ENCODE measurements around the gene MALSU1. TPM values are rescaled to one million over a fixed set of nuclear protein-coding genes. Genes with fewer than 3 reads are reported as not detected.

The MALSU1 gene
- total RNA-seq, 4 donors from 2014 or later = 43.0 to 86.7 (median 63.3) TPM

- no peaks in the 10 kb centered on the region for H3K9me3 ChIP-seq
- 92 to 94% methylated on average over 9 of the region's 9 CpGs for WGBS, 2 donors (ENCODE audit: low coverage in 1 of 2)
- H3K27ac ChIP-seq = no peak overlapping the region
- TF ChIP-seq POLR2A (IDR thresholded peaks at IDR 0.05) = no peak
- TF ChIP-seq, protein P1, sequence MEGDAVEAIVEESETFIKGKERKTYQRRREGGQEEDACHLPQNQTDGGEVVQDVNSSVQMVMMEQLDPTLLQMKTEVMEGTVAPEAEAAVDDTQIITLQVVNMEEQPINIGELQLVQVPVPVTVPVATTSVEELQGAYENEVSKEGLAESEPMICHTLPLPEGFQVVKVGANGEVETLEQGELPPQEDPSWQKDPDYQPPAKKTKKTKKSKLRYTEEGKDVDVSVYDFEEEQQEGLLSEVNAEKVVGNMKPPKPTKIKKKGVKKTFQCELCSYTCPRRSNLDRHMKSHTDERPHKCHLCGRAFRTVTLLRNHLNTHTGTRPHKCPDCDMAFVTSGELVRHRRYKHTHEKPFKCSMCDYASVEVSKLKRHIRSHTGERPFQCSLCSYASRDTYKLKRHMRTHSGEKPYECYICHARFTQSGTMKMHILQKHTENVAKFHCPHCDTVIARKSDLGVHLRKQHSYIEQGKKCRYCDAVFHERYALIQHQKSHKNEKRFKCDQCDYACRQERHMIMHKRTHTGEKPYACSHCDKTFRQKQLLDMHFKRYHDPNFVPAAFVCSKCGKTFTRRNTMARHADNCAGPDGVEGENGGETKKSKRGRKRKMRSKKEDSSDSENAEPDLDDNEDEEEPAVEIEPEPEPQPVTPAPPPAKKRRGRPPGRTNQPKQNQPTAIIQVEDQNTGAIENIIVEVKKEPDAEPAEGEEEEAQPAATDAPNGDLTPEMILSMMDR (IDR thresholded peaks at IDR 0.05) = no peak
- TF ChIP-seq EP300 (IDR thresholded peaks at IDR 0.05) = no peak
- no peak for TF ChIP-seq POLR2AphosphoS5 (IDR thresholded peaks at IDR 0.05)
- no peaks in the 10 kb centered on the region for H3K4me1 ChIP-seq
- H3K27me3 ChIP-seq = no peaks in the 10 kb centered on the region
- no peak overlapping the region for H3K4me3 ChIP-seq
- no peaks in the 10 kb centered on the region for H3K36me3 ChIP-seq
- ATAC-seq = no peak
Measured at GRCh38 chr7:23343806-23344475, 44.8 kb downstream of the MALSU1 start.

DNA sequence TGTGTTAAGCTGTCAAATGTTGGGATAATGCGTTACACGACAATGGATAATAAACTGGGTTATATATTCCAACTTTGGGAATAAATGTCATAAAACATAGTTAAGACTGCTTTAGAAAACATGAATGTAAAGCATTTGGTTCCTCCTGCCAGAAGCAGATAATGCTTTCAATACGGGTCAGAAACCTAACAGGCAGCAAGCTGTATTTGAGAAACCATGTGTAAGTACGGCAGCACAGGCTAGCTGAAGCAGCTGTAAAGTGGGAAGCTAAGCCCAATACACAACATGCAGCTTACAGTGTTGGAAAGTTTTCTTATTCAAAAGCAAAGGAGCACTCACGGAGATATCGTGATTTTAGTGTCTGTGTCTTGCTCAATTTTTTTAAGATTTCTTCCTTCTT lies 46.5 kb downstream of the MALSU1 start:
- Histone ChIP-seq H3K4me3 (no peak overlapping the region), H3K27me3 (no peaks in the 10 kb centered on the region), H3K9me3 (no peaks in the 10 kb centered on the region), H3K27ac (no peak overlapping the region), H3K36me3 (no peaks in the 10 kb centered on the region), H3K4me1 (no peaks in the 10 kb centered on the region)
- no peak for ATAC-seq
- WGBS, 2 donors (ENCODE audit: low coverage in 1 of 2) = 78 to 79% methylated on average over 3 to 6 of the region's 6 CpGs
- no peak for TF ChIP-seq POLR2AphosphoS5 (IDR thresholded peaks at IDR 0.05)
- TF ChIP-seq POLR2A (IDR thresholded peaks at IDR 0.05) = no peak
- TF ChIP-seq EP300 (IDR thresholded peaks at IDR 0.05) = no peak
- TF ChIP-seq, protein P1 (IDR thresholded peaks at IDR 0.05) = no peak

DNA sequence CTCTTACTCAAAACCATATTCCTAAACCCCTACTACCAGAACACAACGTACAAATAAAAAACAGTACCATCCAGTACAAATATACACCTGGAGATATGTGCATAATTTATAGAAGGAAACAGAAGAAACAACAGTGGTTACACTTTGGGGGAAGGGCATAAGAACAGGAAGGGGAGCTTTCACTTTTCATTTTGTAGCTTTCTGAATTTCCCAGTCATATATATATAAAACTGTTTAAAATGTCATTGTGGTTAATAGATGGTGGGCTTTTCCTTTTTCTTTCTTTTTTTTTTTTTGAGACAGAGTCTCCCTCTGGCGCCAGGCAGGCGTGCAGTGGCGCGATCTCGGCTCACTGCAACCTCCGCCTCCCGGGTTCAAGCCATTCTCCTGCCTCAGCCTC lies 47.2 kb downstream of the MALSU1 start:
- no peak for TF ChIP-seq POLR2A (IDR thresholded peaks at IDR 0.05)
- Histone ChIP-seq H3K9me3 (no peaks in the 10 kb centered on the region), H3K4me3 (no peak overlapping the region), H3K36me3 (no peaks in the 10 kb centered on the region), H3K4me1 (no peaks in the 10 kb centered on the region), H3K27ac (no peak overlapping the region), H3K27me3 (no peaks in the 10 kb centered on the region)
- no peak for ATAC-seq
- 89 to 96% methylated on average over 3 to 8 of the region's 8 CpGs for WGBS, 2 donors (ENCODE audit: low coverage in 1 of 2)

DNA sequence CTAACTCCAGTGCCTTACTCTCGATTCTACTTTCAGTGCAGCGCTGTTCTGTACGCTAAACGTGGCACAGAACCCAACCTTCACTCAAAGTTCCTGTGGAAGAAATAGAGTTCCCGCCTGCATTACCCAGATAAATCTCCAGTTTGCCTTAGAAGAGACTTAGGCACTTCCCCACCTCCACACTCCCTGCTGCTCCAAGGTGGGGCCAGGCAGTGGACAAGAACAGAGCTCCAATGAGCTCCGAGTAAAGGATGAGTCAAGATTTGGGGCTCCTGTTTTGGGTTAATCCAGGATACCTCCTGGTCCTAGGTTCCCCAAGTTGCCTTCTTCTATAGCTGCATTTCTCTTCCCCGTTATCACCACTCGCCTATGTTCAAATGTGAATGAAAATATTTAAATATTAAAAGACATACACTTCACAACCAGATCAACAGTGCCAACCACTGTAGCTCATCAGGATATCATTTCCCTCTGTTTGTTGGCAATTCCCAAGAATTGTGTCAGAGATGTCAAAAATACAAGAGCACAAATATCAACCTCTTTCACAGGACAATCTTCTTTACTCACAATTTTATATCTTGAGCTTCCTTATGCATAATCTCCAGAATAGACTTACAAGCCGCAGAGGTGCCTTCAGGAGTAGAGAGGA lies 48.0 kb downstream of the MALSU1 start:
- H3K9me3 ChIP-seq = no peaks in the 10 kb centered on the region
- H3K27ac ChIP-seq = no peak overlapping the region
- no peaks in the 10 kb centered on the region for H3K36me3 ChIP-seq
- no peak for ATAC-seq
- WGBS, 2 donors (ENCODE audit: low coverage in 1 of 2) = 92 to 98% methylated on average over 6 to 7 of the region's 9 CpGs
- no peak overlapping the region for H3K4me3 ChIP-seq
- no peaks in the 10 kb centered on the region for H3K4me1 ChIP-seq
- H3K27me3 ChIP-seq = no peaks in the 10 kb centered on the region
- no peak for TF ChIP-seq EP300 (IDR thresholded peaks at IDR 0.05)
- no peak for TF ChIP-seq POLR2A (IDR thresholded peaks at IDR 0.05)
- TF ChIP-seq POLR2AphosphoS5 (IDR thresholded peaks at IDR 0.05) = no peak
- TF ChIP-seq, protein P1 (IDR thresholded peaks at IDR 0.05) = no peak

DNA sequence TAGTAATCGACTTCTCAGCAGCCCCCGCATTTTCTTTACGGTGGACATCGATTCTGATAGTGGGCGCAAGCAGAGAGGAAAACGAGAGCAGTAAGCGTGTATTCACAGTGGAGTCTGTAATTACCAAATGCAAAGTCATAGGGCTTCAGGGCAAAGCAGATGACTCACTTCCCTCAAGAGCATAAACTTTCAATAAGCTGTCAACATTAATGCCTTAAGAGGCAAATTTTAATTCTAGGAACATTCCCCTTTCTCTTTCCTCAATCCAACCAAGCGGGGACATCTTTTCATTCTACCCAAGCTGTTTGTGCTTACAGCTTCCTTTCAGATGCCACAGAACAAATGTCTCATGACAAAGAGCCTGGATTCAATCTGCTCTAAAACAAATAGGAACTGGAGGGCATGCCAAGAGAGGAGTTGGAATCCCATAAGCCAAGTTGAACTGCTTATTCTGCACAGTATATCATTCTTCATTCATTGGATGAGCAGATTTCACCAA lies 48.6 kb downstream of the MALSU1 start:
- Histone ChIP-seq H3K4me1 (no peaks in the 10 kb centered on the region), H3K27ac (no peak overlapping the region), H3K4me3 (no peak overlapping the region), H3K9me3 (no peaks in the 10 kb centered on the region), H3K36me3 (no peaks in the 10 kb centered on the region), H3K27me3 (no peaks in the 10 kb centered on the region)
- TF ChIP-seq POLR2AphosphoS5 (IDR thresholded peaks at IDR 0.05) (no peak), POLR2A (IDR thresholded peaks at IDR 0.05) (no peak), EP300 (IDR thresholded peaks at IDR 0.05) (no peak)
- TF ChIP-seq, protein P1 (IDR thresholded peaks at IDR 0.05) = no peak
- 65 to 83% methylated on average over 4 to 8 of the region's 8 CpGs for WGBS, 2 donors (ENCODE audit: low coverage in 1 of 2)
- no peak for ATAC-seq

Data from gastroesophageal sphincter (tissue), 4 donors.